Ovary (tissue), 3 donors: ENCODE results near the gene LRP1B.

Experiments used
- CTCF ChIP-seq, 3 donors: fragments of 450-650 bp in 2 of 3; fragments of 200-600 bp in 1 of 3; IDR thresholded peaks; one replicate each; pipeline versions ENCODE4 v1.5.1 to v1.8.0; 2016 to 2022; ENCODE audit warnings: antibody characterized with exemption in 3 of 3, mild to moderate bottlenecking in 1 of 3
- EP300 ChIP-seq: sonication (generic); formaldehyde crosslinking; IDR thresholded peaks from one replicate; pipeline ENCODE4 v1.6.1; 2017; ENCODE audit warnings: antibody characterized with exemption
- POLR2A ChIP-seq: fragments of 450-650 bp; IDR thresholded peaks from one replicate; pipeline ENCODE4 v1.6.1; 2017; ENCODE audit warnings: antibody characterized with exemption, mild to moderate bottlenecking, moderate library complexity
- donor health status: DM: no; HTN: no; CAD: no.

- TF ChIP-seq POLR2A: no peak
- no peak for TF ChIP-seq CTCF (IDR thresholded peaks at IDR 0.05)
- TF ChIP-seq EP300: no peak
These were observed 560.2 kb downstream of the LRP1B start for GRCh38 chr2:141570474-141571131.
